ENCODE results near the gene SNX4. TPM values are rescaled to one million over a fixed set of nuclear protein-coding genes. Genes with fewer than 3 reads are reported as not detected.

SNX4 gene
- total and polyA plus RNA-seq, 2 of the 8 experiments (the other 6 are each of a cell fraction or from before 2014, with no cell fraction given): 7.2 to 23.1 TPM

- Histone ChIP-seq H3K4me1 (replicated peaks in 1 of 4; ENCODE audit: control insufficient read depth in 3 of 4, insufficient read depth in 4 of 4, low read length in 3 of 4) (no peaks in the 10 kb centered on the region), H3K56ac (replicated peaks; ENCODE audit: insufficient read length, low read depth, low read length) (no peak overlapping the region), H4K8ac (ENCODE audit: extremely low read depth, insufficient read depth, low read length) (no peak overlapping the region), H3K18ac (ENCODE audit: extremely low read depth, low read length) (no peak overlapping the region), H3K23me2 (ENCODE audit: low read depth, low read length) (peaks cover 2% of the 10 kb centered on the region; the same call in 1 of the 2 replicates), H3K79me2 (ENCODE audit: control insufficient read depth in 1 of 2, insufficient read depth in 2 of 2, low read length in 2 of 2) (no peaks in the 10 kb centered on the region), H4K5ac (ENCODE audit: insufficient read length, low read depth, low read length) (no peak overlapping the region), H2BK15ac (ENCODE audit: low read length) (no peak overlapping the region), H3K23ac (ENCODE audit: insufficient read length) (no peak overlapping the region), H2BK5ac (ENCODE audit: low read depth, low read length) (no peak overlapping the region), H3K36me3 (ENCODE audit: control insufficient read depth in 2 of 4, insufficient read depth in 4 of 4, low read length in 3 of 4) (peaks cover 0 to 6% (median 2%) of the 10 kb centered on the region in 4 experiments; a peak in 3 of 8 replicates), H3K14ac (ENCODE audit: insufficient read length) (no peak overlapping the region), H3K79me1 (ENCODE audit: low read depth, low read length) (no peaks in the 10 kb centered on the region), H3K4me3 (ENCODE audit: extremely low read depth in 1 of 4, insufficient read depth in 2 of 4, low read depth in 3 of 4, low read length in 4 of 4) (no peak overlapping the region), H3K4ac (replicated peaks; ENCODE audit: insufficient read length, low read depth, low read length) (no peak overlapping the region), H2AK5ac (ENCODE audit: low read depth, low read length) (no peak overlapping the region), H2AFZ (ENCODE audit: low read length) (no peak overlapping the region), H4K20me1 (replicated peaks in 1 of 2; ENCODE audit: control insufficient read depth in 1 of 2, insufficient read depth in 2 of 2, low read length in 2 of 2) (no peaks in the 10 kb centered on the region), H2BK12ac (ENCODE audit: low read depth, low read length) (no peak overlapping the region), H3K27ac (ENCODE audit: low read depth, low read length) (no peak overlapping the region), H3K27me3 (replicated peaks in 1 of 4; ENCODE audit: control insufficient read depth in 3 of 4, extremely low read depth in 1 of 4, insufficient read depth in 3 of 4, low read length in 3 of 4) (no peaks in the 10 kb centered on the region), H3K9ac (replicated peaks in 1 of 4; ENCODE audit: extremely low read depth in 1 of 4, low read depth in 3 of 4, low read length in 3 of 4) (no peak overlapping the region), H3K9me3 (ENCODE audit: insufficient read depth in 2 of 2, low read depth in 1 of 2, low read length in 1 of 2) (no peaks in the 10 kb centered on the region), H3K4me2 (ENCODE audit: insufficient read depth in 1 of 2, low read depth in 2 of 2, low read length in 2 of 2) (no peak overlapping the region), H2BK120ac (replicated peaks; ENCODE audit: low read depth, low read length) (no peak overlapping the region), H2BK20ac (ENCODE audit: low read length) (no peak overlapping the region), H4K91ac (replicated peaks; ENCODE audit: insufficient read length, low read length) (no peak overlapping the region)
- POLR2A ChIA-PET (ENCODE audit: partially characterized antibody): no interaction called here
- TF ChIP-seq CBX8 (IDR thresholded peaks at IDR 0.05; ENCODE audit: borderline replicate concordance, low read depth, low read length) (no peak), GABPA (IDR thresholded peaks at IDR 0.05; ENCODE audit: borderline replicate concordance, insufficient read depth, low read length) (no peak), POLR2AphosphoS5 (IDR thresholded peaks at IDR 0.05; ENCODE audit: low read depth, low read length) (no peak), RNF2 (IDR thresholded peaks at IDR 0.05; ENCODE audit: borderline replicate concordance, low read depth, low read length, missing control alignments, poor library complexity, severe bottlenecking) (no peak), CREB1 (IDR thresholded peaks at IDR 0.05) (no peak), YY1 (IDR thresholded peaks at IDR 0.05; ENCODE audit: low read depth, low read length) (no peak), SIX5 (IDR thresholded peaks at IDR 0.05; ENCODE audit: low read depth, low read length) (no peak), MAFK (IDR thresholded peaks at IDR 0.05; ENCODE audit: low read depth, low read length) (no peak), HDAC6 (IDR thresholded peaks at IDR 0.05; ENCODE audit: low read depth, low read length) (no peak), RBBP5 (IDR thresholded peaks at IDR 0.05; ENCODE audit: borderline replicate concordance, low read depth, low read length) (no peak), BRCA1 (IDR thresholded peaks at IDR 0.05; ENCODE audit: low read depth, low read length) (no peak), EZH2 (IDR thresholded peaks at IDR 0.05; ENCODE audit: low read depth, low read length, severe bottlenecking) (no peak)
- DNase-seq (ENCODE audit: low read depth in 1 of 2, low spot score in 2 of 2) (no peak), FAIRE-seq (no peak)
- CTCF ChIA-PET (ENCODE audit: partially characterized antibody): interaction anchor here (0.6 kb wide), 1 partner anchor 104 kb away, joined by 4 read pairs; no protein-coding TSS in a partner anchor
- 90% methylated on average over 2 of the region's 2 CpGs; no CpG with 5 or more reads in 1 of the 2 experiments for WGBS, 2 experiments (ENCODE audit: extremely low coverage in 1 of 2, insufficient coverage in 1 of 2, insufficient read length in 1 of 2, insufficient replicate concordance in 2 of 2, low coverage in 1 of 2, low lambda C conversion rate in 2 of 2, missing lambda C conversion rate in 1 of 2)
These were observed 41.7 kb downstream of the SNX4 start for GRCh38 chr3:125478326-125478725.
